ENCODE results near the gene CERK. TPM values are rescaled to one million over a fixed set of nuclear protein-coding genes. Genes with fewer than 3 reads are reported as not detected.

CERK gene
- total and polyA plus RNA-seq, 2 of the 8 experiments (the other 6 are each of a cell fraction or from before 2014, with no cell fraction given), result 26.6 to 59.0 TPM

GRCh38 chr22:46780453-46780852, 42.4 kb upstream of the CERK start (continued):
- TF ChIP-seq CTCF (IDR thresholded peaks at IDR 0.05; ENCODE audit: control extremely low read depth in 1 of 3, insufficient read depth in 1 of 3, low read depth in 1 of 3, low read length in 3 of 3) (no peak), KDM1A (IDR thresholded peaks at IDR 0.05; ENCODE audit: borderline replicate concordance, low read length) (no peak)

Measured in H1 (cell line).